H1 (cell line): ENCODE measurements around the gene TWIST1. TPM values are rescaled to one million over a fixed set of nuclear protein-coding genes. Genes with fewer than 3 reads are reported as not detected.

Experiments used
- CTCF ChIA-PET: fragments of 300-600 bp; sonication (Branson Sonifier 250); formaldehyde crosslinking; loops from one replicate; lab custom pipeline; 2021; ENCODE audit not compliant: partially characterized antibody; lab: Charles Lee
- POLR2A ChIA-PET: fragments of 300-600 bp; sonication (Branson Sonifier 250); formaldehyde crosslinking; loops from one replicate; lab custom pipeline; 2021; ENCODE audit warnings: inconsistent platforms; ENCODE audit not compliant: partially characterized antibody; lab: Charles Lee
- DNase-seq, 2 experiments: peaks; one replicate each; pipeline versions ENCODE4 v3.0.0 to v3.0.0-alpha.2; 2010 to 2022; ENCODE audit warnings: low spot score in 2 of 2, low read depth in 1 of 2, mixed read lengths in 1 of 2
- FAIRE-seq: peaks from 2 replicates; lab custom pipeline; 2011; peaks lifted over from hg19 to GRCh38; lab: Jason Lieb, UNC
- H2AFZ ChIP-seq: 2 replicates; pipeline ENCODE4 v1.8.1; 2012; ENCODE audit warnings: low read length, inconsistent platforms
- H2AK5ac ChIP-seq: 2 replicates; pipeline ENCODE4 v1.6.1; 2013; ENCODE audit warnings: low read depth, low read length
- H2BK120ac ChIP-seq: replicated peaks from 2 replicates; pipeline ENCODE3; 2013; ENCODE audit warnings: low read depth, low read length, inconsistent platforms
- H2BK12ac ChIP-seq: 2 replicates; pipeline ENCODE4 v1.6.1; 2013; ENCODE audit warnings: low read depth, low read length
- H2BK15ac ChIP-seq: 2 replicates; pipeline ENCODE4 v1.6.1; 2013; ENCODE audit warnings: low read length
- H2BK20ac ChIP-seq: 2 replicates; pipeline ENCODE4 v1.6.1; 2013; ENCODE audit warnings: low read length
- H2BK5ac ChIP-seq: 2 replicates; pipeline ENCODE4 v1.6.1; 2013; ENCODE audit warnings: low read depth, low read length
- H3K14ac ChIP-seq: 2 replicates; pipeline ENCODE4 v1.6.1; 2013; ENCODE audit warnings: inconsistent platforms; ENCODE audit not compliant: insufficient read length
- H3K18ac ChIP-seq: 2 replicates; pipeline ENCODE4 v1.6.1; 2013; ENCODE audit warnings: low read length; ENCODE audit errors: extremely low read depth
- H3K23ac ChIP-seq: 2 replicates; pipeline ENCODE4 v1.6.1; 2013; ENCODE audit warnings: inconsistent platforms; ENCODE audit not compliant: insufficient read length
- H3K23me2 ChIP-seq: 2 replicates; pipeline ENCODE4 v1.6.1; 2013; ENCODE audit warnings: low read depth, low read length
- H3K27ac ChIP-seq: 2 replicates; pipeline ENCODE4 v1.6.1; 2011; ENCODE audit warnings: low read depth, low read length, inconsistent platforms
- H3K27me3 ChIP-seq, 4 experiments: replicated peaks in 1 of 4; 1 replicate in 1 of 4; 2 replicates in 3 of 4; pipeline versions ENCODE4 v1.6.1 to v1.8.1; 2011 to 2013; ENCODE audit warnings: low read length in 3 of 4, mild to moderate bottlenecking in 3 of 4, inconsistent platforms in 2 of 4, mixed read lengths in 2 of 4, moderate library complexity in 1 of 4; ENCODE audit not compliant: control insufficient read depth in 3 of 4, insufficient read depth in 3 of 4; ENCODE audit errors: extremely low read depth in 1 of 4
- H3K36me3 ChIP-seq, 4 experiments: 2 replicates each; pipeline versions ENCODE4 v1.6.1 to v1.8.1; 2011 to 2013; ENCODE audit warnings: mild to moderate bottlenecking in 4 of 4, low read length in 3 of 4, moderate library complexity in 2 of 4, control low read depth in 1 of 4, inconsistent platforms in 1 of 4; ENCODE audit not compliant: insufficient read depth in 4 of 4, control insufficient read depth in 2 of 4
- H3K4ac ChIP-seq: replicated peaks from 2 replicates; pipeline ENCODE3; 2013; ENCODE audit warnings: low read length, low read depth, mixed read lengths, inconsistent platforms; ENCODE audit not compliant: insufficient read length
- H3K4me1 ChIP-seq, 4 experiments: replicated peaks in 1 of 4; 1 replicate in 1 of 4; 2 replicates in 3 of 4; pipeline versions ENCODE4 v1.6.1 to v1.8.1; 2011 to 2013; ENCODE audit warnings: low read length in 3 of 4, inconsistent platforms in 2 of 4, mixed read lengths in 1 of 4; ENCODE audit not compliant: insufficient read depth in 4 of 4, control insufficient read depth in 3 of 4
- H3K4me2 ChIP-seq, 2 experiments: 2 replicates each; pipeline versions ENCODE4 v1.6.1 to v1.8.1; 2011 to 2013; ENCODE audit warnings: low read depth in 2 of 2, low read length in 2 of 2, control low read depth in 1 of 2, inconsistent platforms in 1 of 2, mild to moderate bottlenecking in 1 of 2; ENCODE audit not compliant: insufficient read depth in 1 of 2
- H3K4me3 ChIP-seq, 4 experiments: fragments of 200-600, 300-600 bp in 1 of 4; sonication (generic), shearing (Covaris generic), sonication (Bioruptor Twin) in 1 of 4; 2 replicates each; pipeline versions ENCODE4 v1.5.1 to v1.8.1; 2011 to 2016; ENCODE audit warnings: low read length in 4 of 4, low read depth in 3 of 4, control low read depth in 2 of 4, inconsistent platforms in 2 of 4, mild to moderate bottlenecking in 2 of 4, mixed read lengths in 1 of 4, moderate library complexity in 1 of 4; ENCODE audit not compliant: insufficient read depth in 2 of 4; ENCODE audit errors: extremely low read depth in 1 of 4
- H3K56ac ChIP-seq: replicated peaks from 2 replicates; pipeline ENCODE3; 2013; ENCODE audit warnings: low read depth, mild to moderate bottlenecking, mixed read lengths, low read length, inconsistent platforms; ENCODE audit not compliant: insufficient read length
- H3K79me1 ChIP-seq: 2 replicates; pipeline ENCODE4 v1.6.1; 2013; ENCODE audit warnings: low read depth, low read length, control low read depth
- H3K79me2 ChIP-seq, 2 experiments: 2 replicates each; pipeline versions ENCODE4 v1.6.1 to v1.8.1; 2012 to 2013; ENCODE audit warnings: low read length in 2 of 2, mild to moderate bottlenecking in 2 of 2, inconsistent platforms in 1 of 2; ENCODE audit not compliant: insufficient read depth in 2 of 2, control insufficient read depth in 1 of 2
- H3K9ac ChIP-seq, 4 experiments: replicated peaks in 1 of 4; 1 replicate in 1 of 4; 2 replicates in 3 of 4; pipeline versions ENCODE4 v1.6.1 to v1.8.1; 2011 to 2013; ENCODE audit warnings: low read depth in 3 of 4, low read length in 3 of 4, control low read depth in 2 of 4, mild to moderate bottlenecking in 2 of 4, moderate library complexity in 2 of 4, inconsistent platforms in 1 of 4; ENCODE audit errors: extremely low read depth in 1 of 4
- H3K9me3 ChIP-seq, 2 experiments: 2 replicates each; pipeline versions ENCODE4 v1.6.1 to v1.8.1; 2012 to 2013; ENCODE audit warnings: mild to moderate bottlenecking in 2 of 2, moderate library complexity in 2 of 2, control low read depth in 1 of 2, inconsistent platforms in 1 of 2, low read depth in 1 of 2, low read length in 1 of 2, mixed read lengths in 1 of 2; ENCODE audit not compliant: insufficient read depth in 2 of 2
- H4K20me1 ChIP-seq, 2 experiments: replicated peaks in 1 of 2; 2 replicates each; pipeline versions ENCODE3 to v1.8.1; 2011 to 2013; ENCODE audit warnings: inconsistent platforms in 2 of 2, low read length in 2 of 2, mild to moderate bottlenecking in 1 of 2; ENCODE audit not compliant: insufficient read depth in 2 of 2, control insufficient read depth in 1 of 2
- H4K5ac ChIP-seq: 2 replicates; pipeline ENCODE4 v1.6.1; 2013; ENCODE audit warnings: low read length, low read depth, mixed read lengths, inconsistent platforms; ENCODE audit not compliant: insufficient read length
- H4K8ac ChIP-seq: 2 replicates; pipeline ENCODE4 v1.8.0; 2013; ENCODE audit warnings: mild to moderate bottlenecking, moderate library complexity, low read length, inconsistent platforms; ENCODE audit not compliant: insufficient read depth; ENCODE audit errors: extremely low read depth
- H4K91ac ChIP-seq: replicated peaks from 2 replicates; pipeline ENCODE3; 2013; ENCODE audit warnings: low read length, mixed read lengths, inconsistent platforms; ENCODE audit not compliant: insufficient read length
- ASH2L ChIP-seq: fragments of 200-600, 300-600 bp; sonication (generic); IDR thresholded peaks from one replicate; pipeline ENCODE4 v1.7.1; 2017; ENCODE audit warnings: low read length
- BACH1 ChIP-seq: IDR thresholded peaks from 2 replicates; pipeline ENCODE4 v1.6.1; 2012; ENCODE audit warnings: low read length, improper control_type of control experiment
- BCL11A ChIP-seq, 2 experiments: IDR thresholded peaks; one replicate each; pipeline ENCODE4 v1.6.1; 2011; ENCODE audit warnings: low read depth in 2 of 2, low read length in 2 of 2, mild to moderate bottlenecking in 2 of 2
- CBX5 ChIP-seq: fragments of 300-800, 300-1000 bp; sonication (generic); IDR thresholded peaks from 2 replicates; pipeline ENCODE4 v1.7.1; 2016; ENCODE audit warnings: antibody characterized with exemption, low read length, low read depth
- CTCF ChIP-seq, 3 experiments: IDR thresholded peaks; 1 replicate in 2 of 3; 2 replicates in 1 of 3; pipeline versions ENCODE4 v1.5.1 to v1.6.1; 2011; ENCODE audit warnings: low read length in 3 of 3, mild to moderate bottlenecking in 3 of 3, inconsistent platforms in 2 of 3, low read depth in 1 of 3, moderate library complexity in 1 of 3; ENCODE audit not compliant: insufficient read depth in 1 of 3; ENCODE audit errors: control extremely low read depth in 1 of 3
- EGR1 ChIP-seq: IDR thresholded peaks from 2 replicates; pipeline ENCODE4 v1.6.1; 2011; ENCODE audit warnings: low read depth, low read length, borderline replicate concordance
- HDAC6 ChIP-seq: IDR thresholded peaks from one replicate; pipeline ENCODE4 v1.7.1; 2012; ENCODE audit warnings: low read depth, mild to moderate bottlenecking, inconsistent platforms, low read length, moderate library complexity
- NRF1 ChIP-seq: IDR thresholded peaks from 2 replicates; pipeline ENCODE4 v1.6.1; 2011; ENCODE audit warnings: mild to moderate bottlenecking, low read depth, low read length, improper control_type of control experiment
- POU5F1 ChIP-seq: IDR thresholded peaks from 2 replicates; pipeline ENCODE4 v1.6.1; 2011; ENCODE audit warnings: low read depth, mild to moderate bottlenecking, low read length, moderate library complexity
- SP2 ChIP-seq: IDR thresholded peaks from 2 replicates; pipeline ENCODE4 v1.6.1; 2012; ENCODE audit warnings: mild to moderate bottlenecking, low read length, inconsistent platforms
- SP4 ChIP-seq: IDR thresholded peaks from 2 replicates; pipeline ENCODE4 v1.6.1; 2012; ENCODE audit warnings: low read length, inconsistent platforms
- TEAD4 ChIP-seq: IDR thresholded peaks from 2 replicates; pipeline ENCODE4 v1.6.1; 2012; ENCODE audit warnings: low read depth, low read length, inconsistent platforms, mixed read lengths
- ZNF274 ChIP-seq: IDR thresholded peaks from 2 replicates; pipeline ENCODE4 v1.7.0; 2012; ENCODE audit warnings: low read length, borderline replicate concordance; ENCODE audit errors: extremely low read depth
- WGBS, 2 experiments: shearing (Covaris generic) in 1 of 2; methylation state at CpG; one replicate each; pipeline versions ENCODE4 v1.1.6 to v1.1.7; 2013 to 2015; ENCODE audit warnings: low lambda C conversion rate in 2 of 2, mixed read lengths in 2 of 2, inconsistent platforms in 1 of 2, low coverage in 1 of 2, missing lambda C conversion rate in 1 of 2; ENCODE audit not compliant: insufficient replicate concordance in 2 of 2, insufficient coverage in 1 of 2, insufficient read length in 1 of 2; ENCODE audit errors: extremely low coverage in 1 of 2, missing lambda C conversion rate in 1 of 2; 5-methylcytosine and 5-hydroxymethylcytosine counted together
- polyA plus RNA-seq, 7 experiments: library from polyadenylated mRNA; depleted of rRNA in 3 of 7; stranded (reverse) in 5 of 7; unstranded in 2 of 7; fragments of >200 nt in 5 of 7; fragments of 200-250 nt in 2 of 7; gene quantifications; 1 replicate in 5 of 7; 2 replicates in 1 of 7; 4 replicates in 1 of 7; pipeline versions ENCODE4 v1.2.1 to v1.2.3, GENCODE V29; 2011 to 2013; ENCODE audit warnings: missing spikeins in 2 of 7, mixed read lengths in 2 of 7
- total RNA-seq: library from RNA; stranded (reverse); fragmentation: NEBNext Ultra II Directional; extraction: Animal tissue kit (Norgen Biotek cat#: 25700); gene quantifications from 2 replicates; pipeline ENCODE4 v1.2.1, GENCODE V29; 2021

The TWIST1 gene
- total and polyA plus RNA-seq, 2 of the 8 experiments (the other 6 are each of a cell fraction or from before 2014, with no cell fraction given) = 0.29 to 0.52 TPM

- 89% methylated on average over 3 of the region's 3 CpGs; no CpG with 5 or more reads in 1 of the 2 experiments for WGBS, 2 experiments
- Histone ChIP-seq H3K9ac (no peak overlapping the region), H2AFZ (no peak overlapping the region)
- TF ChIP-seq CBX5 (no peak), BACH1 (no peak), SP4 (no peak), TEAD4 (no peak), ASH2L (no peak), HDAC6 (no peak), ZNF274 (no peak), POU5F1 (no peak), EGR1 (no peak), SP2 (no peak), CTCF (IDR thresholded peaks at IDR 0.05; ENCODE audit: control extremely low read depth in 1 of 3, insufficient read depth in 1 of 3, low read depth in 1 of 3, low read length in 3 of 3) (no peak), NRF1 (no peak), BCL11A (IDR thresholded peaks at IDR 0.05; ENCODE audit: low read depth in 2 of 2, low read length in 2 of 2) (no peak)
Measured at GRCh38 chr7:19099194-19099593, 18.2 kb downstream of the TWIST1 start.

More at GRCh38 chr7:19099194-19099593, 18.2 kb downstream of the TWIST1 start:
- no peak overlapping the region for H3K4ac ChIP-seq
- no peak overlapping the region for H3K4me3 ChIP-seq
- H3K14ac ChIP-seq = no peak overlapping the region
- H4K91ac ChIP-seq = no peak overlapping the region
- H4K20me1 ChIP-seq = no peaks in the 10 kb centered on the region
- no peak overlapping the region for H3K27ac ChIP-seq
- H4K8ac ChIP-seq = no peak overlapping the region
- ChIA-PET POLR2A (no interaction called here), CTCF (interaction anchor here (0.5 to 1.8 kb wide), 4 partner anchors 13 to 765 kb away, joined by 3 to 4 read pairs (median 4); no protein-coding TSS in a partner anchor)
- no peak overlapping the region for H3K56ac ChIP-seq
- no peak overlapping the region for H2BK12ac ChIP-seq
- H2BK120ac ChIP-seq = no peak overlapping the region
- no peak overlapping the region for H2BK20ac ChIP-seq
- H3K18ac ChIP-seq = no peak overlapping the region
- no peak overlapping the region for H2BK15ac ChIP-seq
- no peaks in the 10 kb centered on the region for H3K9me3 ChIP-seq
- peaks cover 1 to 7% (median 2%) of the 10 kb centered on the region in 4 experiments; a peak in 6 of 7 replicates for H3K27me3 ChIP-seq
- H3K23me2 ChIP-seq = no peaks in the 10 kb centered on the region
- H3K36me3 ChIP-seq = no peaks in the 10 kb centered on the region
- no peaks in the 10 kb centered on the region for H3K79me1 ChIP-seq
- H3K23ac ChIP-seq = no peak overlapping the region
- no peak overlapping the region for H3K4me2 ChIP-seq
- H3K4me1 ChIP-seq = peaks cover 0 to 6% (median 5%) of the 10 kb centered on the region in 4 experiments; a peak in 3 of 7 replicates
- no peak overlapping the region for H2AK5ac ChIP-seq
- DNase-seq (no peak), FAIRE-seq (no peak)
- no peaks in the 10 kb centered on the region for H3K79me2 ChIP-seq
- no peak overlapping the region for H2BK5ac ChIP-seq
- H4K5ac ChIP-seq = no peak overlapping the region
